ENCODE data around the gene FAM83C.

- TF ChIP-seq ARNT (IDR thresholded peaks at IDR 0.05): no peak
- no peak for TF ChIP-seq SP1 (IDR thresholded peaks at IDR 0.05)
- no peak for TF ChIP-seq FOXM1 (IDR thresholded peaks at IDR 0.05; ENCODE audit: borderline replicate concordance)
- no peak for TF ChIP-seq FOXA1 (IDR thresholded peaks at IDR 0.05)
- TF ChIP-seq ELF4 (IDR thresholded peaks at IDR 0.05): no peak
- TF ChIP-seq BHLHE40 (IDR thresholded peaks at IDR 0.05; ENCODE audit: borderline replicate concordance): no peak
- no peak for TF ChIP-seq FOXK2 (IDR thresholded peaks at IDR 0.05)
These were observed 28.5 kb downstream of the FAM83C start for GRCh38 chr20:35263532-35264341.

All from HEK293T (cell line).